ENCODE measurements around the gene PAFAH1B2.

GRCh38 chr11:117187428-117187798, 43.3 kb downstream of the PAFAH1B2 start:
- TF ChIP-seq CTCF (IDR thresholded peaks at IDR 0.05 in 2 of 3, conservative IDR thresholded peaks at IDR 0.05 in 1 of 3; ENCODE audit: borderline replicate concordance in 1 of 3, insufficient read depth in 1 of 3, low read depth in 2 of 3, low read length in 2 of 3) (no peak), MAX (IDR thresholded peaks at IDR 0.05) (no peak), SP1 (IDR thresholded peaks at IDR 0.05; ENCODE audit: low read depth) (no peak), SIN3A (IDR thresholded peaks at IDR 0.05; ENCODE audit: low read depth) (no peak), CBX3 (IDR thresholded peaks at IDR 0.05; ENCODE audit: low read depth) (no peak)

Measured in HCT116 (cell line).